Mesothelial cell of epicardium (in vitro differentiated cells): Measurements from ENCODE around the gene SLC36A1. TPM values are rescaled to one million over a fixed set of nuclear protein-coding genes. Genes with fewer than 3 reads are reported as not detected.
"Not testable (repeated sequence)": the region's sequence is repeated elsewhere in the genome, so short reads cannot be mapped to it uniquely, and the experiment has no call there.

Experiments
- DNase-seq, 2 experiments: peaks; one replicate each; pipeline ENCODE4 v3.0.0; 2021; ENCODE audit warnings: low spot score in 2 of 2; ENCODE audit not compliant: unreplicated experiment in 2 of 2
- H3K27ac Mint-ChIP-seq: 2 replicates; pipeline ENCODE4 v1.8.0; 2021; ENCODE audit warnings: mixed read lengths
- H3K27me3 Mint-ChIP-seq: 2 replicates; pipeline ENCODE4 v1.8.0; 2021; ENCODE audit warnings: low read depth, mixed read lengths
- H3K36me3 Mint-ChIP-seq: 2 replicates; pipeline ENCODE4 v1.8.0; 2021; ENCODE audit warnings: mixed read lengths
- H3K4me1 Mint-ChIP-seq: 2 replicates; pipeline ENCODE4 v1.8.0; 2021; ENCODE audit warnings: mixed read lengths
- H3K4me3 Mint-ChIP-seq: 2 replicates; pipeline ENCODE4 v1.8.0; 2021; ENCODE audit warnings: mild to moderate bottlenecking, moderate library complexity, mixed read lengths
- H3K9me3 Mint-ChIP-seq: 2 replicates; pipeline ENCODE4 v1.8.0; 2021; ENCODE audit warnings: mixed read lengths
- total RNA-seq: library from RNA; stranded (reverse); gene quantifications from 3 replicates; pipeline ENCODE4 v1.2.1, GENCODE V29; 2021
- TF ChIP-seq, protein P1 (sequence below): fragments of 200-600 bp; sonication (generic); IDR thresholded peaks from one replicate; pipeline ENCODE4 v1.5.0; 2021; ENCODE audit warnings: antibody characterized with exemption; ENCODE audit not compliant: unreplicated experiment

Gene SLC36A1
- total RNA-seq, 1 donor from 2014 or later: 14.7 TPM

GRCh38 chr5:151414536-151414935 lies 32.9 kb upstream of the SLC36A1 start:
- Mint-ChIP-seq H3K4me1 (no peaks in the 10 kb centered on the region), H3K9me3 (peaks cover 18% of the 10 kb centered on the region), H3K36me3 (no peaks in the 10 kb centered on the region), H3K27ac (no peak overlapping the region), H3K27me3 (peaks cover 46% of the 10 kb centered on the region), H3K4me3 (no peak overlapping the region)
- no peak for DNase-seq
- TF ChIP-seq, protein P1, sequence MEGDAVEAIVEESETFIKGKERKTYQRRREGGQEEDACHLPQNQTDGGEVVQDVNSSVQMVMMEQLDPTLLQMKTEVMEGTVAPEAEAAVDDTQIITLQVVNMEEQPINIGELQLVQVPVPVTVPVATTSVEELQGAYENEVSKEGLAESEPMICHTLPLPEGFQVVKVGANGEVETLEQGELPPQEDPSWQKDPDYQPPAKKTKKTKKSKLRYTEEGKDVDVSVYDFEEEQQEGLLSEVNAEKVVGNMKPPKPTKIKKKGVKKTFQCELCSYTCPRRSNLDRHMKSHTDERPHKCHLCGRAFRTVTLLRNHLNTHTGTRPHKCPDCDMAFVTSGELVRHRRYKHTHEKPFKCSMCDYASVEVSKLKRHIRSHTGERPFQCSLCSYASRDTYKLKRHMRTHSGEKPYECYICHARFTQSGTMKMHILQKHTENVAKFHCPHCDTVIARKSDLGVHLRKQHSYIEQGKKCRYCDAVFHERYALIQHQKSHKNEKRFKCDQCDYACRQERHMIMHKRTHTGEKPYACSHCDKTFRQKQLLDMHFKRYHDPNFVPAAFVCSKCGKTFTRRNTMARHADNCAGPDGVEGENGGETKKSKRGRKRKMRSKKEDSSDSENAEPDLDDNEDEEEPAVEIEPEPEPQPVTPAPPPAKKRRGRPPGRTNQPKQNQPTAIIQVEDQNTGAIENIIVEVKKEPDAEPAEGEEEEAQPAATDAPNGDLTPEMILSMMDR: no peak

DNA sequence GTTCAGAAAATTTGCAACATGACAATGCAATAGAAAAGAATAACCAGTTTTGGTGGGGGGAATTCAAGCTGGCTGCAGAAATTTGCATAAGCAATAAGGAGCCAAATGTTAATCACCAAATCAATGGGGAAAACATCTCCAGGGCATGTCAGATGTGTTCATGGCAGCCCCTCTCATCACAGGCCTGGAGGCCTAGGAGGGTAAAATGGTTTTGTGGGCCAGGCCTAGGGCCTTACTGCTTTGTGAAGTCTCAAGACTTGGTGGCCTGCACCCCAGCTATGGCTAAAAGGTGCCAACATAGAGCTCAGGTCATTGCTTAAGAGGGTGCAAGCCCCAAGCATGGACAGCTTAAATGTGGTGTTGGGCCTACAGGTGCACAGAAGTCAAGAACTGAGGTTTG lies 29.7 kb upstream of the SLC36A1 start:
- no peaks in the 10 kb centered on the region for H3K4me1 Mint-ChIP-seq
- H3K27me3 Mint-ChIP-seq: peaks cover 27% of the 10 kb centered on the region
- peaks cover 18% of the 10 kb centered on the region for H3K9me3 Mint-ChIP-seq
- no peak overlapping the region for H3K27ac Mint-ChIP-seq
- H3K36me3 Mint-ChIP-seq: no peaks in the 10 kb centered on the region
- DNase-seq: no peak
- TF ChIP-seq, protein P1: no peak
- H3K4me3 Mint-ChIP-seq: no peak overlapping the region

DNA sequence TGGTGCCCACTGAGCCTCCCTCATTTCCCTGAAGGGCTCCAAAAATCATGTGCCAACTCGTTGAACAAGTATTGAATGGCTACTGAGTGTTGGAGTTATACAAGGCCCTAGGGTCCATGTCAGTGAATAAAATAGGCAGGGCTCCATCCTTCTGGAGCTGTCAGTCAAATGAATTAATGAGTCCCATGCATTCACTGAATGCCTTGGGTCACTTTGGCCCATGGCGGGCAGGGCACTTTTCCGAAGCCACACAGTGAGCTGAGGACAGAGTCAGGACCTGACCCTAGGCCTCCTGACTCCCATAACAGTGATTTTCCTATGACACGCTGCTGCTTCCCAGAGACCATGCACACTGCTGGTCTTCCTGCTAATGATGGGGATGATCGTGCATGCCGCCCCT lies 27.3 kb upstream of the SLC36A1 start:
- H3K27me3 Mint-ChIP-seq: peaks cover 29% of the 10 kb centered on the region
- H3K4me3 Mint-ChIP-seq: no peak overlapping the region
- TF ChIP-seq, protein P1: no peak
- peaks cover 18% of the 10 kb centered on the region for H3K9me3 Mint-ChIP-seq
- H3K4me1 Mint-ChIP-seq: no peaks in the 10 kb centered on the region
- no peak overlapping the region for H3K27ac Mint-ChIP-seq
- DNase-seq: no peak
- no peaks in the 10 kb centered on the region for H3K36me3 Mint-ChIP-seq

- TF ChIP-seq, protein P1: no peak
- Mint-ChIP-seq H3K9me3 (no peaks in the 10 kb centered on the region), H3K4me3 (no peak overlapping the region), H3K27me3 (peaks cover 25% of the 10 kb centered on the region), H3K27ac (no peak overlapping the region), H3K4me1 (no peaks in the 10 kb centered on the region), H3K36me3 (no peaks in the 10 kb centered on the region)
- DNase-seq: no peak
These were observed 22.4 kb upstream of the SLC36A1 start for GRCh38 chr5:151424892-151425523.

GRCh38 chr5:151426347-151426746 lies 21.1 kb upstream of the SLC36A1 start:
- H3K27ac Mint-ChIP-seq, H3K4me3 Mint-ChIP-seq, DNase-seq, H3K36me3 Mint-ChIP-seq, H3K4me1 Mint-ChIP-seq, H3K9me3 Mint-ChIP-seq: not testable (repeated sequence)
- H3K27me3 Mint-ChIP-seq: peaks cover 25% of the 10 kb centered on the region

- no peak for DNase-seq
- TF ChIP-seq, protein P1: no peak
- Mint-ChIP-seq H3K4me3 (no peak overlapping the region), H3K9me3 (no peaks in the 10 kb centered on the region), H3K27ac (no peak overlapping the region), H3K36me3 (no peaks in the 10 kb centered on the region), H3K27me3 (peaks cover 21% of the 10 kb centered on the region), H3K4me1 (no peaks in the 10 kb centered on the region)
These were observed 20.1 kb upstream of the SLC36A1 start for GRCh38 chr5:151427258-151427657.
